ENCODE measurements around the gene ZNF283. TPM values are rescaled to one million over a fixed set of nuclear protein-coding genes. Genes with fewer than 3 reads are reported as not detected.

ZNF283 gene
- total and polyA plus RNA-seq, 9 of the 15 experiments (the other 6 are each of a cell fraction or from before 2014, with no cell fraction given) = 6.0 to 19.5 (median 9.8) TPM

DNA sequence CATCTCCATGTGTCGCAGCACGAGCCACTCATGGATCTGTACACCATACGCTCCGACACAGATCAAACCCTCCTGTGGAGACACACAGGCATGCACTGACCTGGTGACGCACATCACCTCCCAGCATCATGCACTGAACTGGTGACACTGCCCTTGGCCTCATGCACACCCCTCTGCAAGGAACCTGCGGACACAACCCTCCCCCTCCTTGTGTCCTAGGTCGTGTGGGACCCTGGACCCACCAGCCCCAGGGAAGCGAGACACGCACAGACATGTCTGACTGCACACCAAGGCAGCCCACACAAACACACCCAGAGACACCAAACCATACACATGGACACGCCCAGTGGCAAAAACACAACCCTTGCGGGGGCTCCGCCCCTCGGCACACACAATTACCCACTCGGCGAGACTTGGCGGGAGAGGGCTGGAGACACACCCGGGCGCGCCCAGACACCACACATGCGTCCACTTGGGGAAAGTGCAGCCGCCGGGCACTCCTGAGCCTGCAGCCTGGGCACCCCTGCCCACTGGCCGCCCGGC lies 44.4 kb upstream of the ZNF283 start (continued):
- TF ChIP-seq, protein P1, sequence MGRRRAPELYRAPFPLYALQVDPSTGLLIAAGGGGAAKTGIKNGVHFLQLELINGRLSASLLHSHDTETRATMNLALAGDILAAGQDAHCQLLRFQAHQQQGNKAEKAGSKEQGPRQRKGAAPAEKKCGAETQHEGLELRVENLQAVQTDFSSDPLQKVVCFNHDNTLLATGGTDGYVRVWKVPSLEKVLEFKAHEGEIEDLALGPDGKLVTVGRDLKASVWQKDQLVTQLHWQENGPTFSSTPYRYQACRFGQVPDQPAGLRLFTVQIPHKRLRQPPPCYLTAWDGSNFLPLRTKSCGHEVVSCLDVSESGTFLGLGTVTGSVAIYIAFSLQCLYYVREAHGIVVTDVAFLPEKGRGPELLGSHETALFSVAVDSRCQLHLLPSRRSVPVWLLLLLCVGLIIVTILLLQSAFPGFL (CRISPR knock-in tag; IDR thresholded peaks at IDR 0.05) = no peak
- TF ChIP-seq JUND (IDR thresholded peaks at IDR 0.05; ENCODE audit: borderline replicate concordance, low read depth, low read length) (no peak), JUND (tag; IDR thresholded peaks at IDR 0.05; ENCODE audit: borderline replicate concordance, low read depth, low read length) (peak; percentile 16; the same call in 1 of the 3 replicates), SIN3A (IDR thresholded peaks at IDR 0.05; ENCODE audit: borderline replicate concordance in 2 of 2, control insufficient read depth in 1 of 2, low read depth in 2 of 2, low read length in 2 of 2) (no peak), SRF (CRISPR knock-in tag; IDR thresholded peaks at IDR 0.05) (no peak), POLR2AphosphoS5 (IDR thresholded peaks at IDR 0.05; ENCODE audit: control insufficient read depth, insufficient read depth, low read depth, low read length) (no peak), KDM2B (CRISPR knock-in tag; IDR thresholded peaks at IDR 0.05) (no peak), GATAD2B (IDR thresholded peaks at IDR 0.05; ENCODE audit: borderline replicate concordance) (no peak), HMG20B (CRISPR knock-in tag; IDR thresholded peaks at IDR 0.05) (no peak), ETV1 (tag; conservative IDR thresholded peaks at IDR 0.05; ENCODE audit: low read depth) (no peak), HNRNPL (IDR thresholded peaks at IDR 0.05; ENCODE audit: low read depth, low read length) (peak; percentile 75; the same call in 1 of the 2 replicates), BHLHE40 (IDR thresholded peaks at IDR 0.05; ENCODE audit: low read length) (peak; percentile 3; the same call in 1 of the 2 replicates), PURB (CRISPR knock-in tag; IDR thresholded peaks at IDR 0.05; ENCODE audit: low read depth) (no peak), FIP1L1 (IDR thresholded peaks at IDR 0.05; ENCODE audit: low read depth, low read length, poor library complexity, severe bottlenecking) (no peak), COPS2 (conservative IDR thresholded peaks at IDR 0.05) (no peak), ZNF586 (CRISPR knock-in tag; conservative IDR thresholded peaks at IDR 0.05) (no peak), CREBBP (IDR thresholded peaks at IDR 0.05; ENCODE audit: low read depth, low read length) (no peak), ZNF830 (CRISPR knock-in tag; IDR thresholded peaks at IDR 0.05) (no peak)
- TF ChIP-seq, protein P2, sequence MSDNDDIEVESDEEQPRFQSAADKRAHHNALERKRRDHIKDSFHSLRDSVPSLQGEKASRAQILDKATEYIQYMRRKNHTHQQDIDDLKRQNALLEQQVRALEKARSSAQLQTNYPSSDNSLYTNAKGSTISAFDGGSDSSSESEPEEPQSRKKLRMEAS (CRISPR knock-in tag; IDR thresholded peaks at IDR 0.05) = peak; percentile 37; the same call in 1 of the 2 replicates
- TF ChIP-seq, protein P3, sequence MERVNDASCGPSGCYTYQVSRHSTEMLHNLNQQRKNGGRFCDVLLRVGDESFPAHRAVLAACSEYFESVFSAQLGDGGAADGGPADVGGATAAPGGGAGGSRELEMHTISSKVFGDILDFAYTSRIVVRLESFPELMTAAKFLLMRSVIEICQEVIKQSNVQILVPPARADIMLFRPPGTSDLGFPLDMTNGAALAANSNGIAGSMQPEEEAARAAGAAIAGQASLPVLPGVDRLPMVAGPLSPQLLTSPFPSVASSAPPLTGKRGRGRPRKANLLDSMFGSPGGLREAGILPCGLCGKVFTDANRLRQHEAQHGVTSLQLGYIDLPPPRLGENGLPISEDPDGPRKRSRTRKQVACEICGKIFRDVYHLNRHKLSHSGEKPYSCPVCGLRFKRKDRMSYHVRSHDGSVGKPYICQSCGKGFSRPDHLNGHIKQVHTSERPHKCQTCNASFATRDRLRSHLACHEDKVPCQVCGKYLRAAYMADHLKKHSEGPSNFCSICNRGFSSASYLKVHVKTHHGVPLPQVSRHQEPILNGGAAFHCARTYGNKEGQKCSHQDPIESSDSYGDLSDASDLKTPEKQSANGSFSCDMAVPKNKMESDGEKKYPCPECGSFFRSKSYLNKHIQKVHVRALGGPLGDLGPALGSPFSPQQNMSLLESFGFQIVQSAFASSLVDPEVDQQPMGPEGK (CRISPR knock-in tag; IDR thresholded peaks at IDR 0.05; ENCODE audit: borderline replicate concordance) = no peak
- TF ChIP-seq, protein P4, sequence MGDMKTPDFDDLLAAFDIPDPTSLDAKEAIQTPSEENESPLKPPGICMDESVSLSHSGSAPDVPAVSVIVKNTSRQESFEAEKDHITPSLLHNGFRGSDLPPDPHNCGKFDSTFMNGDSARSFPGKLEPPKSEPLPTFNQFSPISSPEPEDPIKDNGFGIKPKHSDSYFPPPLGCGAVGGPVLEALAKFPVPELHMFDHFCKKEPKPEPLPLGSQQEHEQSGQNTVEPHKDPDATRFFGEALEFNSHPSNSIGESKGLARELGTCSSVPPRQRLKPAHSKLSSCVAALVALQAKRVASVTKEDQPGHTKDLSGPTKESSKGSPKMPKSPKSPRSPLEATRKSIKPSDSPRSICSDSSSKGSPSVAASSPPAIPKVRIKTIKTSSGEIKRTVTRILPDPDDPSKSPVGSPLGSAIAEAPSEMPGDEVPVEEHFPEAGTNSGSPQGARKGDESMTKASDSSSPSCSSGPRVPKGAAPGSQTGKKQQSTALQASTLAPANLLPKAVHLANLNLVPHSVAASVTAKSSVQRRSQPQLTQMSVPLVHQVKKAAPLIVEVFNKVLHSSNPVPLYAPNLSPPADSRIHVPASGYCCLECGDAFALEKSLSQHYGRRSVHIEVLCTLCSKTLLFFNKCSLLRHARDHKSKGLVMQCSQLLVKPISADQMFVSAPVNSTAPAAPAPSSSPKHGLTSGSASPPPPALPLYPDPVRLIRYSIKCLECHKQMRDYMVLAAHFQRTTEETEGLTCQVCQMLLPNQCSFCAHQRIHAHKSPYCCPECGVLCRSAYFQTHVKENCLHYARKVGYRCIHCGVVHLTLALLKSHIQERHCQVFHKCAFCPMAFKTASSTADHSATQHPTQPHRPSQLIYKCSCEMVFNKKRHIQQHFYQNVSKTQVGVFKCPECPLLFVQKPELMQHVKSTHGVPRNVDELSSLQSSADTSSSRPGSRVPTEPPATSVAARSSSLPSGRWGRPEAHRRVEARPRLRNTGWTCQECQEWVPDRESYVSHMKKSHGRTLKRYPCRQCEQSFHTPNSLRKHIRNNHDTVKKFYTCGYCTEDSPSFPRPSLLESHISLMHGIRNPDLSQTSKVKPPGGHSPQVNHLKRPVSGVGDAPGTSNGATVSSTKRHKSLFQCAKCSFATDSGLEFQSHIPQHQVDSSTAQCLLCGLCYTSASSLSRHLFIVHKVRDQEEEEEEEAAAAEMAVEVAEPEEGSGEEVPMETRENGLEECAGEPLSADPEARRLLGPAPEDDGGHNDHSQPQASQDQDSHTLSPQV (IDR thresholded peaks at IDR 0.05) = peak; percentile 53; the same call in 1 of the 2 replicates

All from K562 (cell line).